ENCODE data around the gene RNF212. TPM values are rescaled to one million over a fixed set of nuclear protein-coding genes. Genes with fewer than 3 reads are reported as not detected.

The RNF212 gene
- total and polyA plus RNA-seq, 10 of the 15 experiments (the other 5 are each of a cell fraction or from before 2014, with no cell fraction given) = not detected

DNA sequence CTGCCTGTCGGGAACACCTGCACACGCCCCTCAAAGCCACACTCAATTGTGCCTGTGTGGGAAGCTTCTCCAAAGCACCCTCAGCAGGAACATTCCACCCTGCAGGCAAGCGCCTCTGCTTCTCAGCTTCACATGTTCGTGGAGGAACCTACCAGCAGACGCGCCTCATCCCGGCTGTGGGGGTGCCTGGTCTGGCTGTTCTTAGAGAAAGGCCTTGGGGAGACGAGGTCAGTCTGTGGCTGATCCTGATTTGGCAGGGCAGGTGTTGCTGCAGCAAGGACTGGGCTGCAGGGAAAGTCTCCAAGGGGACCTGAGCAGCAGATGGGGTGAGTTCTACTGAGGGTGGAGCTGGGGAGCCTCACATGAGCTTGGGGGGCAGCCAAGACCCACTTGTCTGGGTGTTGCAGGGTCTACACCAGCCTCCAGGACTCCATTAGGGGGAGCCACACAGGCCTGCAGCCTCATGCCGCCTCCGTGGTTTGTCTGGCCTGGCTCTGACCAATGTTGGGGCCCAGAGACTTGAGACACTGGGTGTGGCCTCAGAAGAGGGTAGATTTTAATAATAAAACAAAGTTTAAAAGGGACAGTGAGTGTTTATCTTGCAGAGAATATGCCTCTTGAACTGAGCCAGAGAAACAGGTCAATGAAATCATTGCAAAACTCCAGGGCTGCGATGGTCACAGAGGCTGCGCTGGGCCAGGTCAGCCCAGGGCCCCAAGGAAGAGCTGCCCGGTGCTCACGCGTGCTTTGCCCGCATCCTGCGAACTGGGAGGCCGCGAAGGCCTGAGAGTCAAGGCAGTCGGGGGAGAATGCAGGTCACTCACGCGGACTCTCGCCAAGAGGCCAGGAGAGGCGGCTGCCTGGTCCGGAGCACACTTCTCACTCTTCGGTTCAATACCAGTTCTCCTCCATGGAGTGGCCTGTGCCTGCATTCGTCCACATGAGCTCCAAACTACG lies 21.1 kb downstream of the RNF212 start (continued):
- TF ChIP-seq SMAD5 (IDR thresholded peaks at IDR 0.05; ENCODE audit: low read depth) (no peak), NR2C2 (IDR thresholded peaks at IDR 0.05; ENCODE audit: borderline replicate concordance, control insufficient read depth, insufficient read length, low read depth) (no peak), SIN3A (IDR thresholded peaks at IDR 0.05; ENCODE audit: low read depth, low read length) (no peak), BCL11A (IDR thresholded peaks at IDR 0.05; ENCODE audit: low read depth, low read length) (no peak), NRF1 (conservative IDR thresholded peaks at IDR 0.05; ENCODE audit: low read depth, low read length) (no peak), ZBTB11 (CRISPR knock-in tag; IDR thresholded peaks at IDR 0.05) (no peak), ESRRA (IDR thresholded peaks at IDR 0.05; ENCODE audit: low read length) (no peak), POLR2A (IDR thresholded peaks at IDR 0.05; ENCODE audit: low read depth, low read length) (no peak)

DNA sequence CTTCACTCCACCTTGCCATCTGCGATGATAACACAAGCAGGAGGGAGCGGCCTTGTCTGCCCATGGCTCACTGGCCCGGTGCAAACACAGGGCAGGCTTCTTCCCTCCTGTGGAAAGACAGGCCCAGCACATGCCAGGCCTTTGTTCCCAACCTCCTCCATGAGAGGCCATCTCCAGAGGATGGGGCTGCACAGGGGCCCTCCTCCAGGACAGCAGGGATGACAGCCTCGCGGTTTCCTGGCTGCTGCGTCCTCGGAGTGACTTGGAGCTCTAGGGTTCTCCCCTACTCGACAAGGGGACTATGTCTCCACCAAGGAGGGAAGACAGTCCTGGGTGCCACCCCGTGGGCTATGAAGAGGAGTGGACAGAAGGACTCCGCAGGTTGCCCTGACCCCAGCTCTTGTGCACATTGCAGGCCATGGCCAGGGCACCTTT lies 21.8 kb downstream of the RNF212 start:
- DNase-seq (ENCODE audit: low read depth, low spot score) (no peak), FAIRE-seq (no peak), ATAC-seq (no peak)
- Histone ChIP-seq H3K27me3 (replicated peaks in 1 of 2; ENCODE audit: control insufficient read depth in 2 of 2, insufficient read depth in 2 of 2, low read length in 1 of 2) (no peaks in the 10 kb centered on the region), H4K20me1 (ENCODE audit: control insufficient read depth, insufficient read depth) (no peaks in the 10 kb centered on the region), H3K27ac (ENCODE audit: control insufficient read depth, insufficient read depth) (no peak overlapping the region), H2AFZ (ENCODE audit: control insufficient read depth, low read depth, low read length) (no peak overlapping the region), H3K9me3 (replicated peaks; ENCODE audit: control insufficient read depth, insufficient read depth, low read length) (no peaks in the 10 kb centered on the region; the same call in 2 of the 3 replicates), H3K4me3 (no peak overlapping the region), H3K4me2 (ENCODE audit: control insufficient read depth, insufficient read depth) (no peak overlapping the region), H3K79me2 (ENCODE audit: control insufficient read depth, insufficient read depth, low read length) (no peaks in the 10 kb centered on the region), H3K36me3 (ENCODE audit: control insufficient read depth in 2 of 2, insufficient read depth in 2 of 2, low read length in 1 of 2) (no peaks in the 10 kb centered on the region), H3K4me1 (ENCODE audit: control insufficient read depth, insufficient read depth, low read length) (no peaks in the 10 kb centered on the region), H3K9ac (ENCODE audit: control insufficient read depth, insufficient read depth, low read length) (no peak overlapping the region)
- in situ Hi-C loops (cut with MboI) (no loop called here), intact Hi-C loops (cut with micrococcal nuclease; ENCODE audit: unreplicated experiment) (no loop called here)
- CTCF ChIA-PET = no interaction called here
- WGBS (ENCODE audit: insufficient coverage, insufficient replicate concordance, low lambda C conversion rate, missing lambda C conversion rate) = 31% methylated on average over 10 of the region's 10 CpGs
- SMC1A ChIA-PET (ENCODE audit: uncharacterized antibody, unreplicated experiment) = no interaction called here
- TF ChIP-seq IRF3 (IDR thresholded peaks at IDR 0.05) (no peak), IKZF1 (conservative IDR thresholded peaks at IDR 0.05) (no peak), ZBED1 (IDR thresholded peaks at IDR 0.05; ENCODE audit: borderline replicate concordance) (no peak), SRF (IDR thresholded peaks at IDR 0.05; ENCODE audit: low read depth in 2 of 2, low read length in 2 of 2) (no peak)
- BruUV-seq (replicated peaks) = no TSS peak
- RAD21 ChIA-PET (ENCODE audit: unreplicated experiment) = no interaction called here
- POLR2A ChIA-PET = no interaction called here

Measured in GM12878 (cell line).